ENCODE results near the gene ORMDL3. TPM values are rescaled to one million over a fixed set of nuclear protein-coding genes. Genes with fewer than 3 reads are reported as not detected.
"Not testable (repeated sequence)": the region's sequence is repeated elsewhere in the genome, so short reads cannot be mapped to it uniquely, and the experiment has no call there.

The ORMDL3 gene
- total RNA-seq, 1 donor from 2014 or later, result 37.9 TPM

GRCh38 chr17:39913989-39914388, 13.4 kb downstream of the ORMDL3 start:
- no peaks in the 10 kb centered on the region for H3K36me3 ChIP-seq (ENCODE audit: control insufficient read depth, insufficient read depth, low read length)

GRCh38 chr17:39908789-39909352, 18.5 kb downstream of the ORMDL3 start:
- Histone ChIP-seq H3K4me3 (ENCODE audit: low read depth, low read length) (no peak overlapping the region), H3K27me3 (ENCODE audit: control insufficient read depth, insufficient read depth, low read length) (no peaks in the 10 kb centered on the region), H3K36me3 (ENCODE audit: control insufficient read depth, insufficient read depth, low read length) (no peaks in the 10 kb centered on the region)
- TF ChIP-seq CTCF (IDR thresholded peaks at IDR 0.05; ENCODE audit: insufficient read depth, low read length, poor library complexity, severe bottlenecking), result no peak
- DNase-seq (ENCODE audit: low read depth), result no peak

More at GRCh38 chr17:39913989-39914388, 13.4 kb downstream of the ORMDL3 start:
- TF ChIP-seq CTCF (IDR thresholded peaks at IDR 0.05; ENCODE audit: insufficient read depth, low read length, poor library complexity, severe bottlenecking), result no peak
- no peak for DNase-seq (ENCODE audit: low read depth)
- Histone ChIP-seq H3K27me3 (ENCODE audit: control insufficient read depth, insufficient read depth, low read length) (no peaks in the 10 kb centered on the region), H3K4me3 (ENCODE audit: low read depth, low read length) (no peak overlapping the region)

GRCh38 chr17:39904990-39905288, 22.5 kb downstream of the ORMDL3 start:
- Histone ChIP-seq H3K36me3 (ENCODE audit: control insufficient read depth, insufficient read depth, low read length) (no peaks in the 10 kb centered on the region), H3K4me3 (ENCODE audit: low read depth, low read length) (no peak overlapping the region), H3K27me3 (ENCODE audit: control insufficient read depth, insufficient read depth, low read length) (no peaks in the 10 kb centered on the region)
- DNase-seq (ENCODE audit: low read depth), result no peak
- no peak for TF ChIP-seq CTCF (IDR thresholded peaks at IDR 0.05; ENCODE audit: insufficient read depth, low read length, poor library complexity, severe bottlenecking)

GRCh38 chr17:39903158-39903884, 24.1 kb downstream of the ORMDL3 start:
- H3K4me3 ChIP-seq (ENCODE audit: low read depth, low read length), result no peak overlapping the region
- no peak for DNase-seq (ENCODE audit: low read depth)
- H3K36me3 ChIP-seq (ENCODE audit: control insufficient read depth, insufficient read depth, low read length), result no peaks in the 10 kb centered on the region
- H3K27me3 ChIP-seq (ENCODE audit: control insufficient read depth, insufficient read depth, low read length), result no peaks in the 10 kb centered on the region
- no peak for TF ChIP-seq CTCF (IDR thresholded peaks at IDR 0.05; ENCODE audit: insufficient read depth, low read length, poor library complexity, severe bottlenecking)

- DNase-seq (ENCODE audit: low read depth); H3K4me3 ChIP-seq (ENCODE audit: low read depth, low read length); H3K27me3 ChIP-seq (ENCODE audit: control insufficient read depth, insufficient read depth, low read length); H3K36me3 ChIP-seq (ENCODE audit: control insufficient read depth, insufficient read depth, low read length): not testable (repeated sequence)
Measured at GRCh38 chr17:39902027-39902426, 25.4 kb downstream of the ORMDL3 start.

GRCh38 chr17:39899215-39899614, 28.2 kb downstream of the ORMDL3 start:
- no peak for TF ChIP-seq CTCF (IDR thresholded peaks at IDR 0.05; ENCODE audit: insufficient read depth, low read length, poor library complexity, severe bottlenecking)
- no peak for DNase-seq (ENCODE audit: low read depth)
- Histone ChIP-seq H3K36me3 (ENCODE audit: control insufficient read depth, insufficient read depth, low read length) (no peaks in the 10 kb centered on the region), H3K27me3 (ENCODE audit: control insufficient read depth, insufficient read depth, low read length) (no peaks in the 10 kb centered on the region), H3K4me3 (ENCODE audit: low read depth, low read length) (no peak overlapping the region)

Data from kidney epithelial cell (primary cell).